AG09309 (cell line): ENCODE data around the gene RNF113A.

ENCODE experiments used
- DNase-seq: peaks from one replicate; pipeline ENCODE4 v3.0.0-alpha.2; 2010; ENCODE audit warnings: low read depth
- H3K4me3 ChIP-seq: 2 replicates; pipeline ENCODE4 v1.5.1; 2011; ENCODE audit warnings: mild to moderate bottlenecking, low read depth, low read length, moderate library complexity; ENCODE audit not compliant: control insufficient read depth
- CTCF ChIP-seq: IDR thresholded peaks from 2 replicates; pipeline ENCODE4 v1.5.1; 2011; ENCODE audit warnings: mild to moderate bottlenecking, low read depth, low read length, inconsistent platforms; ENCODE audit not compliant: insufficient read depth, control insufficient read depth; ENCODE audit errors: missing control alignments

Gene RNF113A

DNA sequence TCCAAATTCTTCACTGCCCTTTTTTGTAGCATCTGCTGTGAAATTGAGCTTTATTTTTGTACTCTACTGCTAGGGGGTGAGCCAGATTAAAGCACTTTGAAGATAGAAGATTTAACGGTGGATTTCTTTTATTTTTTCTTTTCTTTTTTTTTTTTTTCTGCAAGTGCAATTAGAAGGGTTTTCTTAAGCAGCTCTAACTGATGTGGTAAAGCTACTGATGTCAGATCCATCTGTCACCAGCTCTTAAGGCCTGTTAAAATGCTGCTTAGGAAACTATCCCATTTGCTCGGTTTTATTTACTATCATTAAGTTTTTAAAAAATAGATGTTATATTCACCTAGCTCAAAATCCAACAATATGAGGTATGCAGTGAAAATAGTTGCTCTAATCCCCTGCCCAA, 7.2 kb upstream of the RNF113A start:
- no peak for DNase-seq
- no peak overlapping the region for H3K4me3 ChIP-seq
- TF ChIP-seq CTCF: no peak

DNA sequence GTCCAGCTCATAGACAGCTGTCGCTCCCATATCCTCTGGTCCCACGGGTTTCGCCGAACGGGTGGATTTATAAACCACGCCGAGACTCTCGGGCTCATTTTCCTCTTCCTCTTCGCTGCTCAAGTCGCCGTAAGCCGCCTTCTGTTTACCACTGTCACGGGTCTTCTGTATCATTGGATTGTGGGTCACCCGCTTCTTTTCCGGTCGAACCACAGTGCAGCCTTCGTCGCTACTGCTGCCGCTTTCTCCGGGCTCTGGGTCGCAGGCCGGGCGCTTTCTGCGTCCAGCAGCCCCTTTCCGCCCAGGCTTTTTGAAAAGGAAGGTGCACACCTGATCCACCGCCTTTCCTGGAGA, 311 bp downstream of the RNF113A start:
- peak overlapping the region; percentile 66 for H3K4me3 ChIP-seq
- DNase-seq: no peak
- no peak for TF ChIP-seq CTCF

DNA sequence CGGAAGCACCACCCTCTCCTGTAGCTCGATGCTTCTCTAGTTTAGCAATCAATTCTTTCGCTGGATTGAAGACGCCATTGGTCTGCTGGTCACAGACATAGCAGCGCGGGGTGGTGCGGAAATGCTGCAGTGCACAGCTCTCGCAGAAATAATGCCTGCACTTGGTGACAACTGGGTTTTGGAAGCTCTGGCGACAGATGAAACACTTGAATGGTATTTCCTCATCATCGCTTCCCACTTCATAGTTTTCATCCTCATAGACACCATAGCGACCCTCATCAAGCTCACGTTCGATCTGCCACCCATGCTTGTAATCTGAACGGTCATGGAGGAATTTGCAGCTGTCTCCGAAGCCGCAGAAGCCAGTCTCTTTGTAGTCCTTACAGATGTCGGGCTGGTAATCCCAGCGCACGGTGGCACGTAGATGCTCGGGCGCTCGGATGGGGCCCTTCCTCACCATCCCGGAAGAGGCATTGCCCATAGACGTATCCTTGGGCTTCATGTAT, 854 bp downstream of the RNF113A start:
- no peak for DNase-seq
- TF ChIP-seq CTCF: no peak
- H3K4me3 ChIP-seq: peak overlapping the region; percentile 66

GRCh38 chrX:119853444-119853843, 18.1 kb downstream of the RNF113A start:
- H3K4me3 ChIP-seq: peak overlapping the region; percentile 3
- no peak for DNase-seq
- no peak for TF ChIP-seq CTCF

GRCh38 chrX:119852382-119853353, 18.9 kb downstream of the RNF113A start, which contains the start of gene UPF3B:
Gene UPF3B (minus strand): TSS chrX:119852963. CDS start chrX:119852928, 35 bp downstream.
- H3K4me3 ChIP-seq: peak within 1 kb of the TSS; percentile 59
- TF ChIP-seq CTCF: no peak
- peak; percentile 94 for DNase-seq

GRCh38 chrX:119833905-119834304, 37.6 kb downstream of the RNF113A start:
- no peak for TF ChIP-seq CTCF
- H3K4me3 ChIP-seq: no peak overlapping the region
- no peak for DNase-seq
